ENCODE measurements around the gene UBASH3B.
A peak's percentile ranks its signal among the peaks of the same experiment; 100 is the strongest.

Gene UBASH3B

GRCh38 chr11:122755409-122755808, 99.9 kb downstream of the UBASH3B start:
- no peak for DNase-seq (ENCODE audit: low spot score)

GRCh38 chr11:122755941-122756340, 100.4 kb downstream of the UBASH3B start:
- no peak for DNase-seq (ENCODE audit: low spot score)

DNA sequence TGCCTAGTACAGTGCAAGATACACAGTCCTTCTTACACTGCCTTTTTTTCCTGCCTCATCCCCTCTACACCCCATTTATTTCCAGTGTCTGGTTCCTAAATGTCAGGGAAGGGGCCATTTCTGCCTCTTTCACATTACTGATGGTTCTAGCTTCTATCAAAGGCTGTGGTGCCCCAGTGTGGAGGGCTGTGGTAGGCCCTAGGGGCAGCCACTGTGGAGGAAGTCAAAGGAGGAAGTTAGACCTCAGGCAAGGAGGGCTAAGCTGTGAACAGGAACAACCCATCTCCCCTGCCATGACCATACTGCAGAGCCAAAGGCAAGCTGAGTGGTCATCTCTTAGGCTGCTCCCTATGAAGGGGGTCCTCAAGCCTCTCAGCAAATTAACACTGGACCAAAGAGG, 100.9 kb downstream of the UBASH3B start:
- no peak for DNase-seq (ENCODE audit: low spot score)

GRCh38 chr11:122757201-122757600, 101.7 kb downstream of the UBASH3B start:
- DNase-seq (ENCODE audit: low spot score) = no peak

GRCh38 chr11:122758339-122758738, 102.8 kb downstream of the UBASH3B start:
- DNase-seq (ENCODE audit: low spot score) = no peak

DNA sequence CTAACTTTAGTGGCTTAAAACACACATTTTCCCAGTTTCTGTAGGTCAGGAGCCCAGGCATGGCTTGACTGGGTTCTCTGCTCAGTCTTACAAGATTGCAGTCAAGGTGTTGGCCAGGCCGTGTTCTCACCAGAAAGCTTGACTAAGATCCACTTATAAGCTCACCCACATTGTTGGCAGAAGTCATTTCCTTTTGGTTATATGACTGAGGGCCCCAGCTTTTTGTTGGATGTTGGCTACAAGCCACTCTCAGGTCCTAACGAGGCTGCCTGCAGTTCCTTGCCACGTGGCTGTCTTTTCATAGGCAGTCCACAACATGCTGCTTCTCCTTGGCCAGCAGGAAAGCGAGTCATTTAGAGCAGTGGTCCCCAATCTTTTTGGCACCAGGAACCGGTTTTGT, 103.5 kb downstream of the UBASH3B start:
- no peak for DNase-seq (ENCODE audit: low spot score)

DNA sequence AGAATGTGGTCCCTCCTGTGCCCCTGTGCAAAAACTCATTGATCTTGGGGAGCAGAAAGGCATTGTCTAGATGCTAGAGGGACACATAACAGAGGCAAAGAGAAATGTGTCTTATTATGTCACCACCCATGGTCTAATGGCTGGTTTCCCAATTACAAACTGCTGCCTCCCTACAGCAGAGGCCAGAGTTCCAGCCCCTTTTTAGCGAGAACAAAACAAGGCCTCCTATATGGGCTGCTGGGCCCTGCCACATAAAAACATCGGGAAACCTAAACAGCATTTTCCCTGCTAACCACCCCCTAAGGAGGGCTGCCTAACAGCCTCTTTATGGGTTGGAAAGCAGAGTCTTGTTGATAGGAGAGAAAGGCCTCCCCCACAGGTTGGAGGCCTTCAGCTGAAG, 107.6 kb downstream of the UBASH3B start:
- no peak for DNase-seq (ENCODE audit: low spot score)

- DNase-seq (ENCODE audit: low spot score) = no peak
Observed at GRCh38 chr11:122764371-122765090, 109.0 kb downstream of the UBASH3B start.

DNA sequence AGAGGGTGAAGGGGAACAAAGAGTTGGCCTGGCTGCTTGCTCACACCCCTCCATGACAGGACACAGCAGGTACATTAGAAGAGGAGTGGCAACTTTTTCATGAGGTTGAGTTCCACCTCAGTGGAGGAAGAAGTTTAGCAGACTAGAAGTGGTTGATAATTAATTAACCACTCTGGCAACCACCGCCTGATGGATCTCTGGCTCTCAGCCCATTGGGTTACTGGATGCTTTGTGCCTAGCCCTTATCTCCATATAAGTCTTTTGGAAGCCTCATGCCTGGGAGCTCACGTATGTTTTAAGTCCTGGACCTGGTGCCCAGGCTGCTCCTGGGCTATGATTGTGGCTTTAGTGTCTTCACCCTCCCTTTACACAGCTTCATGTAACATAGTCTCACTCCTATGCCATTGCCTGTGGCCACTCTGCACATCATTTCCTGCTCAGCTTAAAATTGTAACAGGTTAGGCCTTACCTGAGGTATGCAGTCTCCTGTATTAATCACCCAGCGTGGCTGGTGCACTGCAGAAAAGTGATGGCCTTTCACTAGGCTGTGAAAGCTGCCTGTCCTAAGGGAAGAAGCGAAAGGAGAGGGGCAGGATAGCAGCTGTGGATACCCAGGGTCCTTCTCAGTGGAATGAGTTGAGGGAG, 110.1 kb downstream of the UBASH3B start:
- DNase-seq (ENCODE audit: low spot score) = no peak

- no peak for DNase-seq (ENCODE audit: low spot score)
Observed at GRCh38 chr11:122769126-122769780, 113.7 kb downstream of the UBASH3B start.

- no peak for DNase-seq (ENCODE audit: low spot score)
Observed at GRCh38 chr11:122772945-122773344, 117.4 kb downstream of the UBASH3B start.

GRCh38 chr11:122773781-122774266, 118.3 kb downstream of the UBASH3B start:
- DNase-seq (ENCODE audit: low spot score) = no peak

DNA sequence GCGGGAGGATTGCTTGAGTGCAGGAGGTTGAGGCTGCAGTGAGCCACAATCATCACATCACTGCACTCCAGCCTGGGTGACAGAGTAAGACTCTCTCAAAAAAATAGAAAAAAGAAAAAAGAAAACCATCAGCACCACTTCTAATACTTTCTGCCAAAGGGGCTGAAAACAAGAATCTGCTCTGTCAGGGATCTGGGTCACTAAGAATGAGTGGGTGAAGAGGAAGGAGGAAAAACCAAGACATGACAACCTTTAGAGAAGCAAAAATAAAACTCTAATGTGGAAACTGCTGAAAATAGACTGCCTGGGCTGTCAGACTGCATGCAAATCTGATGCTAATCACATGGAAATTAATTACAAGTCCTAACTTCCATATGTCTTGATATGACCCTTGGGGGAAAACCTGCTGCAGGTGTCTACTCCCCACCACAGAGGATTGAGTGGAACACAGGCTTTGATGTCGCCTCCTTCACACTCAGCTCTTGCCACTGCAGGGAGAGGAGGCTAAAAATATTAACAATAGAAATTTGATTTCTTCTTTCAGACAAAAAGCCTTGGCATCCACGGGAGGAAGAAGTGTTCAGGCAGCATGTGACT, 120.3 kb downstream of the UBASH3B start:
- DNase-seq (ENCODE audit: low spot score) = no peak

DNA sequence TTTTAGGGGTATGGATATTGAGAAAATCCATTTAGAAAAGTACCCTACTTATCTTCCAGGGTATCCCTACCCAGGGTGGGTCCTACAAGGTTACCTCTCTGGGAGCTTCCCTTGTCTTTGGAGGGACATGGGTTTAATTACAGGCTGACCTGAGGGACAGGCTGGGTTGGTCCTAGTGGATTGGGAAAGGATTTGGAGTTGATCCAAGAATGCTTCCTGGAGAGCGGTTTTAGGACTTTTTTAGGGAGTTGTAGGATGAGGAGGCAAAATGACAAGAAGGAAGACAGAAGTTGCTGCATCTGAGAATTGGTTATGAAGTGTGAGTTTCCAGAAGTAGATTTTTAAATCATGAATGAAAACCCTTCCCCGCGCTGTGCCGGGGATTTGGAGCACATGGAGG, 121.0 kb downstream of the UBASH3B start:
- DNase-seq (ENCODE audit: low spot score) = no peak

GRCh38 chr11:122777343-122777742, 121.8 kb downstream of the UBASH3B start:
- DNase-seq (ENCODE audit: low spot score) = no peak

GRCh38 chr11:122778148-122778547, 122.6 kb downstream of the UBASH3B start:
- no peak for DNase-seq (ENCODE audit: low spot score)

DNA sequence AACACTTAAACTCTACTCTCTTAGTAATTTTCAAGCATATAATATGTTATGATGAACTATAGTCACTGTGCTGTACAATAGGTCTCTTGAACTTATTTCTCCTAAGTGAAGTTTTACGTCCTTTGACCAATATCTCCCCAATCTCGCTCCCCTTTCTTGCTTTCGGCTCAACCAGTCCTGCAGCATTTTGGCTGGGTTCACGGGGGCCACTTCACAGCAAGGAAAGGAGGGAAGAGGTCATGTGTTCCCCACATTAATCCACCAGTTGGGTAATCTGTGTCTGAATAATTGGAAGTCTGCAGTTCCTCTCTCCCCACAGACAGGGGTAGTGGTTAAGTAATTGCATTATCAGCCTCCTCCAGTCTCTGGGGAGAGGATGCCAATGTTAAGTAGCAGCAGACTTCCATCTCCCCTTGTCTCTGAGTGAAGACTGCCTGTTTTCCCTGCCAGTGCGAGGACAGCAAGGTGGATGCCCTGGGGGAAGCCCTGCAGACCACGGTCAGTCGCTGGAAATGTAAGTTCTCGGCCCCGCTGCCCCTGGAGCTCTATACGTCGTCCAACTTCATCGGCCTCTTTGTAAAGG, 123.6 kb downstream of the UBASH3B start:
- no peak for DNase-seq (ENCODE audit: low spot score)

DNA sequence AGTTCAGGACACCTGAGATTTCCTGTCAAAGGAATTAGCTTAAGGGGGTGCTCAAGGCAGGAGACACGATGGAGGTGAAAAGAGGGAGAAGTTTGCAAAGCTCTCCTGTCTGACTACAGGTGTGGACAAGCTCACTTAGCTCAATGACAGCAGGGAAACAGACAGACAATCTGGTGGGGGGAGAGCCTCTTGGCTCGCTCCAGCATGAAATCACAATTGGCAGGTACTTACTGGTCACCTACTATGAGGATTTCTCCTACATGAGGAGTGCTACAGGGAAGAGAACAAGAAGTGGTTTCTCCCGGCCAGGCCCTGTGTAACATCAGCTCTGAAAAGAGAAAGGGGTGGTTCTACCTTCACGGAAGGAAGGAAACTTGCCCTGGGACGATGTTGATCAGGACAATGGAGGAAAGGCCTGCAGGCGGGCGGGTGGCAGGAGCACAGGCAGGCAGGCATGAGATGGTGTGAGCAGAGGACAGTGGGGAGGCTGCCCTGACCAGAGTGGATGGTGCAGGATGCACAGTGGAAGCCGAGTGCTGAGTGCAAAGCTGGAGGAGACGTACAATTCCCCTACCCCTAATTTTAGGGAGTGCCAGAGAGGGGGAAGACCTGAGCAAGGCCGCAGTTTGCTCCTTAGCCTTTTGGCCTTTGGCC, 124.9 kb downstream of the UBASH3B start:
- DNase-seq (ENCODE audit: low spot score) = no peak

DNA sequence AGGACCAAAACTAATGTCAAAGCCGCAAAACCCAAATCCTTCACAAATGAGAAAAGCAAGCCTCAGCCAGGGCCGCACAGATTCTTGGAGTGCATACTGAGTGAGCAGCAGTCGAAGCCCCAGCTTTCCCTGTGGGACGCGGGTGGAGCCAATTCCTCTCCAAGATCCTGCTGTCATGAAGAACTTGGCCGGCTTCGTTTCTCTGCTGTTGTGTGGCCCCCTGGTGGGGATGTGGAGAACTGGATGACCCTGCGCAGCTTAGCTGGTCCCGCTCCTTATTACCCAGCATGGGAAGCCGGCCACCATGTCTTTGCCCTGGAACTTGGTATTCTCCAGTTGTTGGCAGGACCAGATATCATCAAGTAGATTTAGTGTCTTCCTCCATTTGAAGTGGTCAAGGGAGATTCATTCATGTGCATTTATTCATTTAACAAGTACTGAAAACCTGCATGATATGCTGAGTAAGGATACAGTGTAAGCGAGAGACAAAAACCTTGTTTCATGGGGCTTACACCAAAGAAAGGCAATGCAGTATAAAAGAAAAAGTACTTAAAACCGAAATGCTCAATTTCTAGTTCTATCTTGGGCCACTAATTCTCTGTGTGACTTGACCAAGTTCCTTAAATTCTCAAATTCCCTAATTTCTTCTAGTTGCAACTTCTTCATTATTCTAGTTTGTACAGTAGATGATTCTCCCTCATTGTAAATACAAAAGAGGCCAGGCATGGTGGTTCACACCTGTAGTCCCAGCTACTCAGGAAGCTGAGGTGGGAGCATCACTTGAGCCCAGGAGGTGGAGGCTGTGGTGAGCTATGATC, 126.1 kb downstream of the UBASH3B start:
- DNase-seq (ENCODE audit: low spot score) = peak; percentile 91

DNA sequence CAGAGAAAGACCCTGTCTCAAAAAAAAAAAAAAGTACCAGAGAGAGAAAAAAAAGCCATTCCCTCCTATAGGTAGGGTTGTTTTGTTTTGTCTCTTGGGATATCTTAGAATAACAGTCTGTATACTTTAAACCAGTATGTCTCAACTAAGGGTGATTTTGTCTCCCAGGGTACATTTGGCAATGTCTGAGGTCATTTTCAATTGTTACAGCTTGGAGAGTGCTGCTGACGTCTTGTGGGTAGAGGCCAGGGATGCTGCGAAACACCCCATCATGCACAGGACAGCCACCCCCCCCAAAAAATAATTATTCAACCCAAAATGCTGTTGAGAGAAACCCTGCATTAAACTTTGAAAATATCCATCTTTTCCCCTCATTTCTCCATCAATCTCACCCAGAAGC, 126.7 kb downstream of the UBASH3B start:
- no peak for DNase-seq (ENCODE audit: low spot score)
